Stromal cell of bone marrow (primary cell): ENCODE measurements around the gene VPS13D.

Experiments used
- DNase-seq: peaks from one replicate; pipeline ENCODE4 v3.0.0-alpha.2; 2012; ENCODE audit warnings: low read depth

The VPS13D gene

GRCh38 chr1:12539705-12540579, 310.1 kb downstream of the VPS13D start:
- peak; percentile 87 for DNase-seq

GRCh38 chr1:12540580-12541273, 310.9 kb downstream of the VPS13D start:
- DNase-seq, result no peak

GRCh38 chr1:12541274-12542137, 311.7 kb downstream of the VPS13D start:
- DNase-seq, result peak; percentile 47

DNA sequence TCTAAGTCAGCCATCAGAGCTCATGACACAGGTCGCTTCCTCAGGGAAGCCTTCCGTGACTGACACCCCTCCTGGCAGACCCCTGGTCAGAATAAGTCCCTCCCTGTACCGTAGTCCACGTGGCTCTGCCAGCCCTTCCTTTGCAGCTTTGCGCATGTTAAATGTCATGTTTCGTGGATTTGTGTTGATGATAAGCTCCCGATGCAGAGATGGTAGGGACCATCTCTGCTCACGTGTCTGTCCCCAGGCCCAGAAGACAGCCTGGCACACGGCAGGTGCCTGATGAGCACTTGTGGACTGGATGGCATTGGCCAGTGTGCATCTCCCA, 312.3 kb downstream of the VPS13D start:
- no peak for DNase-seq

DNA sequence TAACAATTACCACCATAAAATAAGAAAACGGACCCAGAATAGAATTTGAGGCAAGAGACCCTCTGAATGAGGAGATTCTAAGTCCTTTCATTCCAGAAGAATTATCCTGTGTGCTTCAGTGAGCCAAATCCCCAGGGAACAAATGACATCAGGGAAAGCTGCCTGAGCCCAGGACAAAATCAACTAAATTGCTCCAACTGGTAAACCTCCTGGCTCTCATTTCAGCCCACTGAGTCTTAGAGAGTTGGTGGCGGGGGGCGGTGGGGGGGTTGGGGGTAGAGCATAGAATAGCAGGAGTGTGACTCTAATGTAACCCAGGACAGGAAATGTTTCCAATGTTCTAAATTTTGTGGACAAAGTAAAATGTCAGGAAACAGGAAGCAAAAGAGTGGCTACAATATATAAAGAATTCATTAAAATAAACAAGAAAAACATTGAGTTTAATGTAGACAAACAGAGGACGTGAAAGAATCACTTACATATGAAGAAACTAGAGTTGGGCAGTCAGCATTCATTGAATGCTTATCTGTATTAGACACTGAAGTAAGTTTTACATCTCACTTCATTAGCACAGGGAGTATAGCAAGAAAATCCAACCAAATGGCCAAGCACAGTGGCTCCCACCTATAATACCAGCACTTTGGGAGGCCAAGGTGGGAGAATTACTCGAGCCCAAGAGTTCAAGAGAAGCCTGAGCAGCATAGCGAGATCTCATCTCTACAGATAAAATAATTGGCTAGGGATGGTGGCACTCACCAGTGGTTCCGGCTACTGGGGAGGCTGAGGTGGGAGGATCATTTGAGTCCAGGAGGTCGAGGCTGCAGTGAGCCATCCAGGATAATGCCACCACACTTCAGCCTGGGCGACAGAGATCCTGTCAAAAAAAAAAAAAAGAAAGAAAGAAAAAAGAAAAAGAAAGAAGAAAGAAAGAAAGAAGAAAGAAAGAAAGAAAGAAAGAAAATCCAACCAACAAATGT, 313.1 kb downstream of the VPS13D start:
- DNase-seq, result no peak

GRCh38 chr1:12543740-12544154, 313.9 kb downstream of the VPS13D start:
- no peak for DNase-seq

- DNase-seq, result no peak
These were observed 314.5 kb downstream of the VPS13D start for GRCh38 chr1:12544357-12544756.

DNA sequence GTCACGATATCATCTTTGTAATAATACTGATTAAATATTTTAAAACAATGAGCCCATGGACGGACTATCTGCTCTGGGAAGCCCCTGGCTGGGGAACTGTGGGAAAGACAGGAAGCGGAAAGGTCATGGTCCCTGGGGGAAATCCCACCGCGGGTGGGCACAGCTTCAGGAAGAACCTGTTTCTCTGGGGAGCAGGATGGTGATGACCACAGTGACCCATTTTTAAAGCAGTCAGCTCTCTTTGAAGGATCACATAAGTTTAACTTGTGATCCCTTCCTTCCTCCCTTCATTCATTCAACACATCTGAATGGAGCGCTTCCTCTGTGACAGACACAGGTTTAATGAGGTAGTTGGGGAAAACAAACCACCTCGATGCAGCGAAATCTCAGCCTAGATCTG, 315.2 kb downstream of the VPS13D start:
- DNase-seq, result no peak

DNA sequence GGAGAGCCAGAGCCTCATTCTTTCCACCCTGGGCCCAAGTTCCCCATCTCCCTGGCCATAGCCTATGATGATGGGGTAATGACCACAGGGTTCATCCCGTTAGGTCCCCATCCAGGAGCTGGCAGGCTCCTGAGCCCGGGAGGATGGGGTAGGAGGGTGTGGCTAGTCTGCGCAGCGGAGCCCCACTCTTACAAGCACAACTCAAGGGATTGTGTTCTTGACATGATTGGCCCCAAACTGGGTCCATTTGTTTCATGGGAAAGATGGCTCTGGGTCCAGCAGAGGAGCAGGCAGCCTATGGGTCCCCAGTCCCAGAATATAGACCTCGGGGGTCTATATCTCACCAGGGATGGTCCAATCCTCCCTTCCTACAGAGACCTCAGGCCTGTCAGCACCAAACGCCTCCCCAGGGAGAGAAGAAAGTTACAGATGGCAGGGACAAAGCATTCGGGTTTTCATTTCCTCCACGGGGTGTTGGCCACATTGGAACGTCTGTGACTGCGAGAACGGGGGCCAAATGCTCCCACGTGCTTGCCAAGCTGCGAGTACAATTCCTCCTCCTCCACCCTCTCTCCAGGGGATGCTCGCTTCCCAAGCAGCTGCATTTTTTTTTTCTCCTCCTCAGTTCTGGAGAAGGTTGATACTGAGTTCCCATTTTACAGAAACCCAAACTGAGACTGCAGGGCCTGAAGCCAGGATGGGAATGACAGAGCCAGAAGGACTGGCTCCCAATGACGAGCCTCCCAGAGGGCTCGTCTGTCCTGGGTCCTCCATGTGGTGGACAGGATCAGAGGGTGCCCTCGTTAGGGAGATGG, 317.1 kb downstream of the VPS13D start:
- DNase-seq, result peak; percentile 28

DNA sequence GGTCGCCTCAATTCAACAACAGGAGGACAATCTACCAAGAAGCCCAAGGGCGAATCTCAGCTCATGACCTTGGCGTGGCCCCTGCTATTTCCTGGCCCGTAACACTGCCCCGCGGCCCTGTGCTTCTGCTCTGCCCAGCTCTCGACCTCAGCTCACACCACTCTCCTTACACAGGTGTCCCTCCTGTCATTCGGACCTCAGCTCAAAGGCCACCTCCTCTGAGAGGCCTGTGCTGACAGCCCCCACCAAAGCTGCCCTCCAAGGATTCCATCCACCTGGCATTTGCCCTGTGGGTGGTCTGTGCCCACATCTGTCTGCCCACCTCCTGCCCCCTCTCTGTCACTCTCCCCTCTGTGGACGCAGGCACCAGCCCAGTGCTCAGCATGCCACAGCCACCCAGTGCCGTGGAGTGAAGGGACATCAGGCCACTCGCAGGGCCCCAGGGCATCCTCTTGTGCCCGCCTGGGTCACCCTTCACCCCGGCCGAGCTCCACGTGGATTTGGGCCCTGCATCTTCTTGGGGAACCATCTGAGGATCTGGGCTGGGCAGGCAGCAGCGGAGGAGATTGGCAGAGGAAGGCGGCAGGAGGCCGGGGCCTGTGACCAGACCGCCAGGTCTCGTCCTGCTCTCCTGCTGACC, 317.9 kb downstream of the VPS13D start:
- no peak for DNase-seq

GRCh38 chr1:12548279-12548972, 318.6 kb downstream of the VPS13D start:
- DNase-seq, result no peak

GRCh38 chr1:12548973-12549459, 319.2 kb downstream of the VPS13D start:
- DNase-seq, result no peak

DNA sequence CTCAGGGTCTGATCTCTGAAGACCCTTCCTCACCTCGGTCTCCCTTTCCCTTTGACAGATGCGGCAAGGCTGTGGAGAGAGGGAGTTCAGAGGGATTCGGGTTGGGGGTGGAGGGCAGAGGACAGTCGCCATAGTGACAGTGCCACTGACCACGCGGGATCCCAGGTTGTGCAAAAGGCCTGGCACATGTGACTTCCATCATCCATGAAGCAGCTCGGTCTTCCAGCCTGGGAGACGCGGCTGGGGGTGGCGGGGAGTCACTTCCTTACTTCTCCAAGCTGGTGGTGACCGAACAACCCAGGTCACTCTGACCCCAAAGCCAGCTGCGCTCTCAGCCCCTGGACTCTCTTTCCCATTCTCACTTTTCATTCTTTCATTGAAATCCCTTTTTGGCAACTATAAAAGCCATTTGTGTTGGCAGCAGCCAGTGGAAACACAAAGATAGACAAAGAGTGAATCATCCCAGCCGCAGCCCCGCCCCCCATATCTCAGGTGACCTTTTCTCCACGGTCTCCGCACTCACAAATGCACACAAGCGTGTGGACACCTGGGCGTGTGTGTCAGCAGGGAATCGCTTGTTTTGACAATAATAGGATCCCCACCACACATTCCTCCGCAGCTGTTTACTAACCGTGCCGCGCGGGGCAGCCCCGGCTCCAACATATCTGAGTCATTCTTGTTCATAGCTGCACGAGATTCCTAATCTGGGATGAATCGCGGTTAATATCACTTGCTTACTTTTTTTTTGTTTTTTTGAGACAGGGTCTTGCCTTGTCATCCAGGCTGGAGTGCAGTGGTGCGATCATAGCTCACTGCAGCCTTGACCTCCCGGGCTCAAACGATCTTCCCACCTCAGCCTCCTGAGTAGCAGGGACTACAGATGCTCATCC, 319.9 kb downstream of the VPS13D start:
- peak; percentile 56 for DNase-seq

- no peak for DNase-seq
These were observed 321.8 kb downstream of the VPS13D start for GRCh38 chr1:12551584-12551983.

DNA sequence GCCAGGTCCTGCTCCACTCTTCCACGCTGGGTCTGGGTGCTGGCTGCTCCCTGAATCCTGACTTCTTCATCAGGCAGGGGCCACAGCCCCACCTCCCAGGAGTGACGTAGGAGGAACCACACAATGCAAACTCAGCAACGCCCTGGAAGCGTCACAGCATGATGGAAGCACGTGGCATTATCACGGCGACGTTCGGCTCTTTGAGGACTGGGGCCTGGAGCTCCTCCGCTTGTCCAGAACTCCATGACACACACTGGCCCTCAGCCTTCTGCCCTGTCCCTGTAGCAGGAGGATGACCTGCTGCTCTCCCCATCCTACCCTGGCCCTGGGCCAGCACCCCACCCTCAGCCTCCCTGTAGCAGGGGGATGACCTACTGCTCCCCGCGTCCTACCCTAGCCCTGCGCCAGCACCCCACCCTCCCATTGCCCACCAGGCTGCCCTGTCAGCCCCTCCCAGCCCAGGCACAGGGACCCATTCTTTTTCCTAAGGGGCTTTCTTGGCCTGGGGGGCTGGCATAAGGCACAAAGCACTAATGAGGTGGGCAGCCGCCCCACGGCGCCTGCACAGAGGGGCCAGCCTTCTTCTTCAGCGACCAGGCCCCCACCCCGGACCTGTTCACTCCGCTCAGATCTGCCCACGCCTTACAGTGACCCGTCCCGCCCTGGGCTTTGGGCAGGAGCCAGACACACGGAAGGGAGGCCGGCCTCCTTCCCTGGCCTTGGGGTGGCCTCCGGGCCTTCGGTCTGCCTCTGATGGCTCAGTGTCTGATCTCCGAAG, 322.5 kb downstream of the VPS13D start:
- DNase-seq, result no peak

DNA sequence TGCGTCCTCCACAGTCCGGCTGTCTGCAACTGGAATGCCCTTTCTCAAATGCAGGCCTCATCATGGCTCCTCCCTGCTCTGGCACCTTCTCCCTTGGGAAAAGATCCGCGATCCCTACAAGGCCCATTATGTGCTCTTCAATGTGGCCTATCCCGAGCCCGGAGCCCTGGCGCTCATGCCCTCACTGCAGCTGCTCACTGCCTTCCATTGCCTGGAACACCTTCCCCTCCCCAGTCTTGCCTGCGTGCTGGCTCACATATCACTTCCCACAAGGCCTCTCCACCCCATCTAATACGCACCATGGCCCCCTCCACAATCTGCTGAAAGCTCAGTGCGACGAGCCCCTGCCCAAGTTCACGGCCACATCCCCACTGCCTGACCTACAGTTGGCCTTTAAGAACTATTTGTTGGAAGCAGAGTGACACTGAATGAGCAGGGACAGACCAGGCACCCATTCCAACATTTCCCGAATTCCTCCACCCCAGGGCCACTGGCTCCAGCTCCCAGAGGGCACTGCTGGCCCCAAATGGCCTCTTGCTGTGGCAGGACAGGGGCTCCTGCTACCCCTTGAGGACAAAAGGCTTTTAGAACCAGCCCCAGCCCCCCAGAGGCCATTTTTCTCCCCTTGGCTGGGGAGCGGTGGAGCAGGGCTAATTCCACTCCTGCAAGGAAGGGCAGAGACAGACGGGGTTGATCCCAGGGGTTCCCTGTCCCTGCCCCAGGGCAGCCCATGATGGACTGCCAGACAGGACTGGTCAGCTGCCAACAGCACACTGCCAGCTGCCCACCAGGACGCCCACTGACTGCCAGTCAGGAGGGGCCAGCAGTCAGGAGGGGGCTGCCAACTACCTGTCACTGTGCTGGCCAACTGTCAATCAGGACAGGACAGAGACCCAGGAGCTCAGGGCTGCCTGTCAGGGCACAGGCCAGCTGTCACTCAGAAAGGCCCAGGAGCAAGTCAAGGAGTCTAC, 323.4 kb downstream of the VPS13D start:
- no peak for DNase-seq
